ENCODE measurements around the gene SEC31A.
"Not testable (repeated sequence)": the region's sequence is repeated elsewhere in the genome, so short reads cannot be mapped to it uniquely, and the experiment has no call there.

The SEC31A gene

GRCh38 chr4:82919386-82919785, 28.4 kb upstream of the SEC31A start:
- Histone ChIP-seq H3K4me1 (no peaks in the 10 kb centered on the region), H3K4me3 (ENCODE audit: low read depth, low read length) (no peak overlapping the region), H3K36me3 (peaks cover 16% of the 10 kb centered on the region), H3K9me3 (no peaks in the 10 kb centered on the region), H3K27me3 (no peaks in the 10 kb centered on the region)
- TF ChIP-seq CTCF (IDR thresholded peaks at IDR 0.05; ENCODE audit: low read depth, low read length): no peak
- no peak for DNase-seq

- Histone ChIP-seq H3K9me3 (no peaks in the 10 kb centered on the region), H3K36me3 (peaks cover 12% of the 10 kb centered on the region), H3K27me3 (no peaks in the 10 kb centered on the region), H3K4me1 (no peaks in the 10 kb centered on the region), H3K4me3 (ENCODE audit: low read depth, low read length) (no peak overlapping the region)
- no peak for TF ChIP-seq CTCF (IDR thresholded peaks at IDR 0.05; ENCODE audit: low read depth, low read length)
- no peak for DNase-seq
Measured at GRCh38 chr4:82918091-82918490, 27.1 kb upstream of the SEC31A start.

- H3K4me1 ChIP-seq; DNase-seq; H3K9me3 ChIP-seq; H3K27me3 ChIP-seq; H3K4me3 ChIP-seq (ENCODE audit: low read depth, low read length): not testable (repeated sequence)
- peaks cover 15% of the 10 kb centered on the region for H3K36me3 ChIP-seq
Measured at GRCh38 chr4:82913968-82914367, 23.0 kb upstream of the SEC31A start.

- Histone ChIP-seq H3K36me3 (peaks cover 15% of the 10 kb centered on the region), H3K4me3 (ENCODE audit: low read depth, low read length) (no peak overlapping the region), H3K4me1 (no peaks in the 10 kb centered on the region), H3K9me3 (no peaks in the 10 kb centered on the region), H3K27me3 (no peaks in the 10 kb centered on the region)
- no peak for TF ChIP-seq CTCF (IDR thresholded peaks at IDR 0.05; ENCODE audit: low read depth, low read length)
- no peak for DNase-seq
Measured at GRCh38 chr4:82913305-82913704, 22.4 kb upstream of the SEC31A start.

GRCh38 chr4:82909326-82909725, 18.4 kb upstream of the SEC31A start:
- peaks cover 6% of the 10 kb centered on the region for H3K36me3 ChIP-seq
- no peak overlapping the region for H3K4me3 ChIP-seq (ENCODE audit: low read depth, low read length)
- no peak for DNase-seq
- no peaks in the 10 kb centered on the region for H3K27me3 ChIP-seq
- no peak for TF ChIP-seq CTCF (IDR thresholded peaks at IDR 0.05; ENCODE audit: low read depth, low read length)
- no peaks in the 10 kb centered on the region for H3K9me3 ChIP-seq
- no peaks in the 10 kb centered on the region for H3K4me1 ChIP-seq

GRCh38 chr4:82906469-82906868, 15.5 kb upstream of the SEC31A start:
- H3K4me3 ChIP-seq (ENCODE audit: low read depth, low read length): no peak overlapping the region

More at GRCh38 chr4:82906469-82906868, 15.5 kb upstream of the SEC31A start:
- H3K36me3 ChIP-seq: peaks cover 5% of the 10 kb centered on the region
- no peaks in the 10 kb centered on the region for H3K9me3 ChIP-seq
- no peaks in the 10 kb centered on the region for H3K4me1 ChIP-seq
- TF ChIP-seq CTCF (IDR thresholded peaks at IDR 0.05; ENCODE audit: low read depth, low read length): no peak
- no peaks in the 10 kb centered on the region for H3K27me3 ChIP-seq
- no peak for DNase-seq
